PC-3 (cell line): Measurements from ENCODE around the gene ADGRD1. TPM values are rescaled to one million over a fixed set of nuclear protein-coding genes. Genes with fewer than 3 reads are reported as not detected.

Experiments
- ATAC-seq: fragments of 200-7000 bp; cut with Tn5 transposase; 2 replicates; pipeline ENCODE4 v1.9.1; 2020; ENCODE audit warnings: mild to moderate bottlenecking, moderate library complexity
- BruUV-seq: library from RNA; stranded (reverse); fragments of 400-500 nt; replicated peaks from 2 replicates; lab custom pipeline; 2021; lab: Mats Ljungman, UMichigan
- CTCF ChIA-PET: fragments of 300-600 bp; sonication (Branson Sonifier 250); formaldehyde crosslinking; loops from one replicate; lab custom pipeline; 2022; ENCODE audit warnings: antibody characterized with exemption; lab: Charles Lee
- POLR2A ChIA-PET: fragments of 300-600 bp; sonication (Branson Sonifier 250); formaldehyde crosslinking; loops from one replicate; lab custom pipeline; 2022; ENCODE audit warnings: antibody characterized with exemption; ENCODE audit not compliant: unreplicated experiment; lab: Charles Lee
- DNase-seq: peaks from one replicate; pipeline ENCODE4 v3.0.0-alpha.2; 2015
- H2AFZ ChIP-seq: fragments of 300-600 bp; sonication (generic); 2 replicates; pipeline ENCODE4 v1.6.0; 2016; ENCODE audit warnings: antibody characterized with exemption, low read length
- H3F3A ChIP-seq: fragments of 300-600 bp; sonication (generic); one replicate; pipeline ENCODE4 v1.6.0; 2017; ENCODE audit warnings: antibody characterized with exemption, low read length, control low read depth, mild to moderate bottlenecking; ENCODE audit not compliant: unreplicated experiment
- H3K27ac ChIP-seq: fragments of 300-600 bp; sonication (generic); 2 replicates; pipeline ENCODE4 v1.5.1; 2016; ENCODE audit warnings: mild to moderate bottlenecking, low read length
- H3K27me3 ChIP-seq: fragments of 300-600 bp; sonication (generic); 2 replicates; pipeline ENCODE4 v1.6.1; 2016; ENCODE audit warnings: low read length, mixed read lengths
- H3K36me3 ChIP-seq: fragments of 300-600 bp; sonication (generic); 2 replicates; pipeline ENCODE4 v1.6.1; 2016; ENCODE audit warnings: low read depth, mixed run types, low read length, mixed read lengths
- H3K4me1 ChIP-seq: fragments of 300-600 bp; sonication (generic); 2 replicates; pipeline ENCODE4 v1.5.1; 2016; ENCODE audit warnings: low read length; ENCODE audit not compliant: insufficient read depth
- H3K4me2 ChIP-seq: fragments of 300-600 bp; sonication (generic); 2 replicates; pipeline ENCODE4 v1.6.0; 2016; ENCODE audit warnings: low read length
- H3K4me3 ChIP-seq: fragments of 300-600 bp; sonication (generic); 2 replicates; pipeline ENCODE4 v1.5.1; 2016; ENCODE audit warnings: mild to moderate bottlenecking, low read length, mixed read lengths
- H3K79me2 ChIP-seq: fragments of 300-600 bp; sonication (generic); 2 replicates; pipeline ENCODE4 v1.6.1; 2017; ENCODE audit warnings: low read length, mixed read lengths
- H3K9ac ChIP-seq: fragments of 300-600 bp; sonication (generic); 2 replicates; pipeline ENCODE4 v1.6.0; 2016; ENCODE audit warnings: mild to moderate bottlenecking, low read length
- H3K9me2 ChIP-seq: fragments of 300-600 bp; sonication (generic); replicated peaks from 2 replicates; pipeline ENCODE4 v1.6.1; 2016; ENCODE audit warnings: mixed run types, low read length, mixed read lengths
- H3K9me3 ChIP-seq: fragments of 300-600 bp; sonication (generic); 2 replicates; pipeline ENCODE4 v1.6.1; 2016; ENCODE audit warnings: low read length, mixed read lengths
- H4K20me1 ChIP-seq: fragments of 300-600 bp; sonication (generic); 2 replicates; pipeline ENCODE4 v1.6.1; 2016; ENCODE audit warnings: low read length, mixed read lengths
- EZH2 ChIP-seq: fragments of 300-600 bp; sonication (generic); IDR thresholded peaks from one replicate; pipeline ENCODE4 v1.6.1; 2017; ENCODE audit warnings: antibody characterized with exemption, mild to moderate bottlenecking, low read length; ENCODE audit not compliant: unreplicated experiment
- EZH2phosphoT487 ChIP-seq: fragments of 300-600 bp; sonication (generic); IDR thresholded peaks from 2 replicates; pipeline ENCODE4 v1.6.1; 2018; ENCODE audit warnings: mild to moderate bottlenecking, antibody characterized with exemption, low read length, borderline replicate concordance
- intact Hi-C: fragments of 100-400 bp; cut with micrococcal nuclease; formaldehyde crosslinking; loops from 2 replicates; pipeline ENCODE4 v1.9.0; 2023
- total RNA-seq: library from RNA; depleted of rRNA; stranded (reverse); fragments of >200 nt; gene quantifications from 2 replicates; pipeline ENCODE4 v1.2.3, GENCODE V29; 2014
- TF ChIP-seq, protein P1 (sequence below): fragments of 300-600 bp; sonication (generic); conservative IDR thresholded peaks from 2 replicates; pipeline ENCODE4 v1.5.1; 2017; ENCODE audit warnings: antibody characterized with exemption, low read depth, mild to moderate bottlenecking, low read length

ADGRD1 gene
- total RNA-seq, 1 experiment from 2014 or later: 0.18 TPM

DNA sequence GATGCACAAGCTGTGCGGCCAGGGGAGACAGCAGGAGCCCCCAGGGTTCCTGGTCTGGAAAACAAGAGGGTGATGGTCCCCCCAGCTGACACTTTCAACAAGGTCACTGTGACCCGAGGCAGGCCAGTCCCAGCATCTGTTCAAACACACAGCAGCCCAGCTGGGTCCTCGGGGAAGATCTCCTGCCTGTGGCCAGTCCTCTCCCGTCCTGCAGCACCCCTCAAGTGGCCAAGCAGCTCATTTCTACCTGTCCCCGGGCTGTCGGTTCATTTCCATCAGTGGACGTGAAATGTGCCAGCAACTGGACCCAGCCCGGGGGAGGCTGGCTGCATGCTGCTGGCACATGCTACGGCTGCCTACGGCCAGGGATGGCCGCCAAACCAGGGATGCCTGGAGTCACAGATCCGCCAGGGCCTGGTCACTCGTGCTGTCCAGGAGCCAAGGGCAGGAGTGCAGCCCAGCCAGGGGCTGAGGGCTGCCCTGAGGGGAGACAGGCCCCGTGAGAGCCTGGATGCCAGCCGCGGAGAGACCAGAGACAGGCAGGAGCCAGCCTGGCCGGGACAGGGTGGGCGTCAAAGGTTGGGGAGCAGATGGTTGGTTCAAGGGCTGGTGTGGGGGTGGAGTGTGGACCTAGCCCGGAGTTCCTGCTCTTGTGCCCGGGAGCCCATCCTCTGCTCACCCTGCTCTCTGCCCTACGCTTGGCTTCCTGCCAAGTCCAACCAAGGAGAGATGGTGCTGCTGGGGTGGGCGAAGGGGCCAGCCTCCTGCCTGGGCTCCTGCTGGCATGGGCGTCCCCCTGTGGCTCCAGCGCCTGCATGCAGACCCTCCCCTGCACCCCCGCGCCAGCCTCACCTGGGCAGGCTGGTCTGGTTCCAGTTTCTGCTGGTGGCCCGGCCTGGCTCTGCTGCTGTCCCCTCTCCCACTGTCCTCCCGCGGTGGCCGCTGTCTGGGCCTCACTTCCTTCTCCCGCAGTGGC lies 143.8 kb downstream of the ADGRD1 start:
- Histone ChIP-seq H3K9me2 (no peaks in the 10 kb centered on the region), H3K4me1 (peaks cover 9% of the 10 kb centered on the region), H3K27me3 (peaks cover 65% of the 10 kb centered on the region), H3K9me3 (no peaks in the 10 kb centered on the region), H3K9ac (no peak overlapping the region), H3K79me2 (no peaks in the 10 kb centered on the region), H3K27ac (no peak overlapping the region), H4K20me1 (no peaks in the 10 kb centered on the region), H2AFZ (no peak overlapping the region), H3F3A (no peaks in the 10 kb centered on the region), H3K4me2 (no peak overlapping the region), H3K36me3 (no peaks in the 10 kb centered on the region), H3K4me3 (no peak overlapping the region)
- ATAC-seq (no peak), DNase-seq (no peak)
- POLR2A ChIA-PET: no interaction called here
- TF ChIP-seq, protein P1, sequence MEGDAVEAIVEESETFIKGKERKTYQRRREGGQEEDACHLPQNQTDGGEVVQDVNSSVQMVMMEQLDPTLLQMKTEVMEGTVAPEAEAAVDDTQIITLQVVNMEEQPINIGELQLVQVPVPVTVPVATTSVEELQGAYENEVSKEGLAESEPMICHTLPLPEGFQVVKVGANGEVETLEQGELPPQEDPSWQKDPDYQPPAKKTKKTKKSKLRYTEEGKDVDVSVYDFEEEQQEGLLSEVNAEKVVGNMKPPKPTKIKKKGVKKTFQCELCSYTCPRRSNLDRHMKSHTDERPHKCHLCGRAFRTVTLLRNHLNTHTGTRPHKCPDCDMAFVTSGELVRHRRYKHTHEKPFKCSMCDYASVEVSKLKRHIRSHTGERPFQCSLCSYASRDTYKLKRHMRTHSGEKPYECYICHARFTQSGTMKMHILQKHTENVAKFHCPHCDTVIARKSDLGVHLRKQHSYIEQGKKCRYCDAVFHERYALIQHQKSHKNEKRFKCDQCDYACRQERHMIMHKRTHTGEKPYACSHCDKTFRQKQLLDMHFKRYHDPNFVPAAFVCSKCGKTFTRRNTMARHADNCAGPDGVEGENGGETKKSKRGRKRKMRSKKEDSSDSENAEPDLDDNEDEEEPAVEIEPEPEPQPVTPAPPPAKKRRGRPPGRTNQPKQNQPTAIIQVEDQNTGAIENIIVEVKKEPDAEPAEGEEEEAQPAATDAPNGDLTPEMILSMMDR: no peak
- CTCF ChIA-PET: no interaction called here
- intact Hi-C loops: no loop called here
- no TSS peak for BruUV-seq

DNA sequence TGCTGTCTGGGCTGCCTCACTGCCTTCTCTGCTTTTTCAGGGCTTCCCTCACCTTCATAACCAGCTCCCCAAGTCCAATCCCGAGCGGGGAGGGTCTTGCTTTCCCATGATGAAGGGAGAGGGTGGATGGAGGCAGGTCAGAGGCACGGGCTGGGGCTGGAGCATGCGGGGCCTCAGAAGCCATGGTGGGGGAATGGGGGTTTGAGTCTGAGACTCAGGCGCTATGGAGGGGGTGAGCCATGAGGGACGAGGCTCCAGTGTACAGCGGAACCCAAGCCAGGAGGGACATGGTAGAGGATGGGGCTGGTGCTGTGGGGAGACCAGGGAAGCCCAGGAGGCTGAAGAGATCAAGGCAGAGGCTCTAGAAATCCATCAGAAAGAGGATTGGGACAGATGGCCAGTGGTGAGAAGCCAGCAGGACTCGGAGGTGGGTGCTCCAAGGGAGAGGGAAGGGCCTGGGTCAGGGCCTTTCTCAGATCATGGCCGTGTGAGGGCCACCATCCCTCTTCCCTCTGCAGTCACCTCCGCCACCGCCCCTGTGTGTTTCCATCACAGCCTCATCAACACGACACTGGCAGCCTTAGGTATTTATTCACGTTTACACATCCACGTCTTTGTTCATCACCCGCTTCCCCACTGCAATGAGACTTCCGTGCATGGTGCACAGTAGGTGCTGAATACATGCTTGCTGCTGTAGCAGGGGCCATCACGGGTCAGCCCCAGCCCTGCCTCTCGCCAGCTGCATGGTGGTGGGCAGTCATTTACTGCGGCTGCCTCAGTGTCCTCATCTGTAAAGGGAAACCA lies 144.7 kb downstream of the ADGRD1 start:
- H3K4me2 ChIP-seq: no peak overlapping the region
- no peaks in the 10 kb centered on the region for H3K79me2 ChIP-seq
- no peaks in the 10 kb centered on the region for H3K36me3 ChIP-seq
- no peaks in the 10 kb centered on the region for H3K9me3 ChIP-seq
- H3K27me3 ChIP-seq: peaks cover 65% of the 10 kb centered on the region
- no peaks in the 10 kb centered on the region for H3K9me2 ChIP-seq
- TF ChIP-seq EZH2phosphoT487 (no peak), EZH2 (no peak)
- TF ChIP-seq, protein P1: no peak
- H3F3A ChIP-seq: no peaks in the 10 kb centered on the region
- no peak for ATAC-seq
- no peak overlapping the region for H3K27ac ChIP-seq
- no TSS peak for BruUV-seq
- peaks cover 6% of the 10 kb centered on the region for H3K4me1 ChIP-seq
- no peak overlapping the region for H2AFZ ChIP-seq
- H3K9ac ChIP-seq: no peak overlapping the region
- no peak overlapping the region for H3K4me3 ChIP-seq
- POLR2A ChIA-PET: no interaction called here
- CTCF ChIA-PET: no interaction called here
- no peaks in the 10 kb centered on the region for H4K20me1 ChIP-seq
- intact Hi-C loops: no loop called here
- DNase-seq: no peak
